NCI-H146 treated with DMSO at 0.1 percent for 48 hours (cell line): ENCODE measurements around the gene CCL8.
"Not testable (repeated sequence)": the region's sequence is repeated elsewhere in the genome, so short reads cannot be mapped to it uniquely, and the experiment has no call there.

Experiments used
- DNase-seq: peaks from one replicate; lab custom pipeline; 2025; ENCODE audit not compliant: unreplicated experiment; lab: John Stamatoyannopoulos, UW

The CCL8 gene

DNA sequence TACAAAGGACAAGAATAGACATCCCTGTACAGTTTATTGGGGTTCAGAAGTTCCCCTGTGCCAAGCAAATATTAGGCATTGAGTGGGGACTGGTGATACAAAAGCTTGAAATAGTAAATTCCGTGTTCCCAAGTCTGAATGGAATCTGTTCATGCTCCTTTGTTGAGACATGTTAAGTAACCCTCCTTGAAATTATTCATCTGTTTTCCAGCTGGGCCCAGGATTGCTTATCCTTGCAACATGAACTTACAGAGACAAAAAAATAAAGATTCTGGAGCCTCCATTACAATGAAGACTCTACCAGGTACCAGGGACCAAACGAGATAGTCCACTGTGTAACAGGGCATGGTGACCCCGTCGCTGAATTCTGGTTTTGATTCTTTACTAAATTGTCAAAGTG is 6.1 kb upstream of the CCL8 start:
- no peak for DNase-seq

DNA sequence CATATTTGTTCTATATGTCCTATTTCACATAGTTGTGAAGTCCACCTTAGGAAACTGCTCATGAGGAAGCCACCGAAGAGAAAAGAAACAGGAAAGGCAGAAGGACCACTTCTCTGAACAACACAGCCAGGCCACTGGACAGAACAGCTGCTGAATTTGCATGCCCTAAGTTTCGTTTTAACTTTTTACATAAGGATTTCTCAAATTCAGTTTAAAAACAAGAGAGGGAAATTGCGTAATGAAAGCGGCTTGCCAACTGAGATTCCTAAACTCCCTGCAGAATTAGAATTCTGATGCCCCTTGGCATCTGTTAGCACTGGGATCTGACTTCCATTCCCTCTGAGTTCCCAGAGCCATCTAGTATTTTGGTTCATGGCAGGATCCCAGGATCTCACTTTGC is 5.0 kb upstream of the CCL8 start:
- no peak for DNase-seq

DNA sequence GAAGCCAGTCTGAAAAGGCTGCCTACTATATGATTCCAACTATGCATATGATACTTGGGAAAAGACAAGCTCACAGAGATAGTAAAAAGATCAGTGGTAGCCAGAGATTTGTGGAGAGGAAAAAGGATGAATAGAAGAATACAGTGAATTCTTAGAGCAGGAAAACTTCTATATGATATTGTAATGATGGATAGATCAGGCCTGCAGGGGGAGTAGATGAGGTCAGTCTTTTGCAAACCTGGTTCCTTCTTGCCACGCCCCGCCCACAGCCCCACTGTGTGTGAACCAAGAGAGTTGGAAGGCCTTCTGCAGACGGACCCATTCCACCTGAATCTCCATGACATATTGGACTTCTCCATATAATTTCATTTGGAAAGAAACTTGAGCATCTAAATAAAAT is 761 bp upstream of the CCL8 start:
- no peak for DNase-seq

DNA sequence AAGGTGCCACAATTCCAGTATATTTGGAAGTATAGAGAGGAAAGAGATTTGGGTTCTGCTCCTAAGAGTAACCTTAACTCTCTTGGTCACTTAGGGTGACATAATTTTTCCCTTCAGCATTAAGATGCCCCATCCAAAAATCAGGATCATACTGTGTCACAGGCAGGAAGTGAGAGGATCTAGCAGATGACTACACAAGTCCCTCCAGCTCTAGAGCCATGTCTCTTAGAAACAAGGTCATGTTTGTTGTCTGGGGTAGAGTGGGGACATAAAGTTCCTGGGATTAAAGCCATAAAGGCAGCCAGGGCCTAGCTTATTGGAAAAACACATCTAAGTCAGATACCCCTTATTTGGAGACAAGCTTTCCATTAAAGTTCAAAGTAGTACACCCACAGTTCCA is 2.7 kb downstream of the CCL8 start:
- DNase-seq, result no peak

DNA sequence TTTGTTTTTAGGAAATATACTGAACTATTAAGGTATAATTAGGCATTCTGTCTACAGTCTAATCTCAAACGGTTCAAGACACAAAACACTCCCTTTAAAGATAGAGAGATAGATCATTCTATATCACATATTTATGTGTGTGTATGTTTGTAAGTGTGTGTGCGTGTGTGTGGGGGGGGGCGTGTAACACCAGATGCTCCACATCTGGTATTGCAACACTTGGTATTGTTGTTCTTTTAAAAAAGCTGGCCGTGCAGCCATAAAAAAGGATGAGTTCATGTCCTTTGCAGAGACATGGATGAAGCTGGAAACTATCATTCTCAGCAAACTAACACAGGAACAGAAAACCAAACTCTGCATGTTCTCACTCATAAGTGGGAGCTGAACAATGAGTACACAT is 8.3 kb downstream of the CCL8 start:
- DNase-seq, result not testable (repeated sequence)

DNA sequence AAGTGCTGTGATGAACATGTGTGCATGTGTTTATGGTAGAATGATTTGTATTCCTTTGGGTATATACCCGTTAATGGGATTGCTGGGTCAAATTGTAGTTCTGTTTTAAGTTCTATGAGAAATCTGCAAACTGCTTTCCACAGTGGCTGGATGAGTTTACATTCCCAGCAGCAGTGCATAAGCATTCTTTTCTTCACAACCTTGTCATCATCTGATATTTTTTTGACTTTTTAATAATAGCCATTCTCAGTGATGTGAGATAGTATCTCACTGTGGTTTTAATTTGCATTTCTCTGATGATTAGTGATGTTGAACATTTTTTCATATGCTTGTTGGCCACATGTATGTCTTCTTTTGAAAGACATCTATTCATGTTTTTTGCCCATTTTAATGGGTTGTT is 18.5 kb downstream of the CCL8 start:
- no peak for DNase-seq

DNA sequence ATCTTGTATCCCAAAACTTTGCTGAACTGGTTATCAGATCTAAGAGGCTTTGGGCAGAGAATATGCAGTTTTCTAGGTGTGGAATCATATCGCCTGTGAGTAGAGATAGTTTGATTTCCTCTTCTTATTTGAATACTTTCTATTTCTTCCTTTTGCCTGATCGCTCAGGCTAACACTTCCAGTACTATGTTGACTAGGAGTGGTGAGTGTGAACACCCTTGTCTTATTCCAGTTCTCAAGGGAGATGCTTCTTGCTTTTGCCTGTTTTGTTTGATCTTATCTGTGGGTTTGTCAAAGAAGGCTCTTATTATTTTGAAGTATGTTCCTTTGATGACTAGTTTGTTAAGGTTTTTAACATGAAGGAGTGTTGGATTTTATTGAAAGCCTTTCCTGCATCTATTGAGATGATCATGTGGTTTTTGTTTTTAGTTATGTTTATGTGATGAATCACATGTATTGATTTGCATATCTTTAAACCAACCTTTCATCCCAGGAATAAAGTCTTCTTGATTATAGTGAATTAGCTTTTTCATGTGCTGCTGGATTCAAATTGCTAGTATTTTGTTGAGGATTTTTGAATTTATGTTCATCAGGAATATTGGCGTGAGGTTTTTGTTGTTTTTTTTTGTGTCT is 20.0 kb downstream of the CCL8 start:
- DNase-seq, result no peak

DNA sequence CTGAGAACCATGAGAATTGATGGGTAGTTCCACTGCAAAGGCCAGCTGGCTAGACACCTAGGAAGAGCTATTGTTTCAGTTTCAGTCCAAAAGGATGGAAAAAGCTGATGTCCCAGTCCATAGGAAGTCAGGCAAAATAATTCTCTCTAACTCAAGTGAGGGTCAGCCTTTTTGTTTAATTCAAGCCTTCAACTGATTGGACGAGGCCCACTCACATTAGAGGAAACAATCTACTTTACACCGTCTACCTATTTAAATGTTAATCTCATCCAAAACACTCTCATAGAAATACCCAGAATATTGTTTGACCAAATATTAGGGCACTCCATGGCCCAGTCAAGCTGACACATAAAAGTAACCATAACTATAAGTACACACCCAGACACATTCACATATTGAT is 22.7 kb downstream of the CCL8 start:
- DNase-seq, result no peak

DNA sequence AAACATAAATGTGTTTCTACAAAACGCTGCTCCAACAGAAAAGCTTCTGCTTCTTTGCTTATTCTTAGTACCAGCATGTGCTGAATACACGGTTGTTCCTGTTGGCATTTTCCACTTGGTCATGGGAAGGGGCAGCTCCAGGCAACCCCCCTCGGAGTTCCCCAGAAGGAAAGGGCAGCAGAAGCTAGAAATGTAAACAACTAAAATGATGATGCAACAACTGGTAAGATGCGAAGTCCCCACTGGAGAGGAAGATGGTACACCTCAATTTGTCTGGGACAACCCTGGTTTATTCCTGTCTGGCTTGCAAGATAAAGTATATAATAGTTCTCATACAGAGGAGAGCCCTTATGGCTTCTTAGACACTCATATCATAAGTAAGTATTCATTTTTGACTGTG is 27.8 kb downstream of the CCL8 start:
- DNase-seq, result no peak

DNA sequence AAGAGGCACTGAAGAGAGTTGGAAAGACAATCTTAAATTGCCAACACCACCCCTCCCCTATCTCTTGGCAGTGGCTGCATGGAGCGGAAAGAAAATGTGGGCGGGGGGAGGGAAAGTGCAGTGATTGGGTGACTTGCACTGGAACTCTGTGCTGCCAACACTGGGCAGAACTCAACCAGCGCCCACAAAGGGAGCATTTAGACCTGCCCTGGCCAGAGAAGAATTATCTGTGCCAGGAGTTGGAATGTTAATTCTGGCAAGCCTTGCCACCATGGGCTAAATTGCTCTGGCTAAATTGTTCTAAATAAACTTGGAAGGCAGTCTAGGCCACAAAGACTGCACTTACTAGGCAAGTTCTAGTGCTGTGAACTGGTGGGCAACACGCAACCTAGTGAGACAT is 30.5 kb downstream of the CCL8 start:
- DNase-seq, result no peak

DNA sequence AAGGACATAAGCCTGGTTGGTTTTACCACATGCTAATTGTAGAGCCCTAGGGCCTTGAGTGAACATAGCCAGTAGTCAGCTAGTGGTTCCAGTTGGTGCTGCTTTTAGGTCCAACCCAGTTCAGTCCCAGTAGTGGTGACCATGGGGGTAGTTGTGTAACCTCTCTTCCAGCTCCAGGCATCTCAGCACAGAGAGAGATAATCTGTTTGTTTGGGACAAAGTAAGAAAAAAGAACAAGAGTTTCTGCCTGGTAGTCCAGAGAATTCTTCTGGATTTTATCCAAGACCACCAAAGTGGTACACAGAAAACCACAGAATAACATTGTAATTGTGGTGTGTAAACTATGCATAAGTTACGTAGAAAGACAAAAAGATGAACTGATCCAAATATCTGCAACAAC is 31.9 kb downstream of the CCL8 start:
- DNase-seq, result no peak

DNA sequence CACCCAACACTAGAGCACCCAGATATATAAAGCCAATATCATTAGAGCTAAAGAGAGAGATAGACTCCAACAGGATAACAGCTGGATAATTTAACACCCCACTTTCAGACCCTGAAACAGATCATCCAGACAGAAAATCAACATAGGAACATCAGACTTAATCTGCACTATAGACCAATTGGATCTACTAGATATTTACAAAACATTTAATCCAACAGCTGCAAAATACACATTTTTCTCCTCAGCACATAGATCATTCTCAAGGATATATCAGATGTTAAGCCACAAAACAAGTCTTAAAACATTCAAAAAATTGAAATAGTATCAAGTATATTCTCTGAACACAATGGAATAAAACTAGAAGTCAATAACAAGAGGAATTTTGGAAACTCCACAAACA is 33.0 kb downstream of the CCL8 start:
- no peak for DNase-seq

DNA sequence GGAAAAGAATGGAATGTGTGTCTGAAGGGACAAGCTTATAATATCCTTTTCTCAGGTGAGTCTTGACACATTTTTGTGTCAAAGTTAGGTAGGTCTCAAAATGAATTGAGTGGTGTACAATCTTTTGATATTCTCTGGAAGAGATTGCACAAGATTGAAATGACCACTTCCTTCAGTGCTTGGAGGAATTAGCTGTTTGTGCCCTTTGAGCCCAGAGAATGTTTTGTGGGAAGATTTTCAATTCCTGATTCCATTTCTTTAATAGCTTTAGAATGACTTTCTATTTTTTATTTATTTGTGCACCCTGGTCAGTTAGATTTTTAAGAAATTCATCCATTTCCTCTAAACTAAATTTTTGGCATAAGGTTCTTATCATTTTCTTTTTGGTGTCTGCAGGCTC is 35.4 kb downstream of the CCL8 start:
- DNase-seq, result no peak

DNA sequence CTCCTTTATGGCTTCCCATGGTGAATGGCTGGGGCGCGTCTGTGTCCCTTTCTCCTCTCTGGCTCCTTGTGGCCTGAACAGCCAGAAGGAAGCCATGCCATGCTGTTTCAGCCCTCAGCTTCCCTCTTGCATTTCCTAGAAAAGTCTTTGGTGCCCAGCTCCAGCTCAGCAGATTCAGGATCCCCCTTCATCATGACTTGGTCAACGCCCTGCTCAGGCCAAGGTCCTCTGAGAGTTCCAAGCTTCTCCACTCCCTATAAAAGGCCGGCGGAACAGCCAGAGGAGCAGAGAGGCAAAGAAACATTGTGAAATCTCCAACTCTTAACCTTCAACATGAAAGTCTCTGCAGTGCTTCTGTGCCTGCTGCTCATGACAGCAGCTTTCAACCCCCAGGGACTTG is 37.0 kb downstream of the CCL8 start, which contains the start of gene CCL13:
Gene CCL13, plus strand, starts transcription at position 287 of the 400 bp plus-strand sequence. Its CDS starts 47 bp downstream, at position 334.
- DNase-seq, result no peak

DNA sequence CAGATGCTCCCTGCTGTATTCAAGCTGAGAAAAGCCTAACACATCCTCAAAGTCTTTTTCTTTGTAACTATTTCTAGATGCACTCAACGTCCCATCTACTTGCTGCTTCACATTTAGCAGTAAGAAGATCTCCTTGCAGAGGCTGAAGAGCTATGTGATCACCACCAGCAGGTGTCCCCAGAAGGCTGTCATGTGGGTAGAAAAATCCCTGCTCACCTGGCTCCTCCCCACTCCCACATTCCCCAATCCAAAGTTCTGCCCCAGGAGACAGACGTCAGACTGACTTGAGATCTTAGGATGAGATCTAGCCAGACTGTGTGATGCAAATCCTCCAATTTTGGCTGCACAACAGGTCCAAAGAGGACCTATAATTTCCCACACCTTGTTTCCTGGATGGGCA is 38.2 kb downstream of the CCL8 start:
- no peak for DNase-seq

DNA sequence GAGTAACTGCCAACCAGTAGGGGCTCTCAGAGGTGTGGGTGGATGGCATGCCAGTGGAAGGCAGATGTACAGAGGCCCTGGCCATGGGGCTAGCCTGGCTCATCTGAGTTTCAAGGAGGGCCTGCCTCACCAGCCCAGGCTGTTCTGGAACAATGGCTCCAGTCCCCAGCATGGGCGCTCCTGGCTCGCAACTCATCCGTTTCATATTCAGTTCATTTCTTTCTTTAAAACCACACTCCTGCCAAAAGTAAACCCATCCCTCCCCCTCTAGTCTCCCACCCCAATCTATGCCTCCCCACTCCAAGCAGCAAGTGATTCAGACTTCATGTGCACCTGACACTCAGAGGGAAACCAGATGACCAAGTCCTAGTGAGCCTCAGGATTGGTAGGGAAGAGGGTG is 39.4 kb downstream of the CCL8 start:
- DNase-seq, result no peak

DNA sequence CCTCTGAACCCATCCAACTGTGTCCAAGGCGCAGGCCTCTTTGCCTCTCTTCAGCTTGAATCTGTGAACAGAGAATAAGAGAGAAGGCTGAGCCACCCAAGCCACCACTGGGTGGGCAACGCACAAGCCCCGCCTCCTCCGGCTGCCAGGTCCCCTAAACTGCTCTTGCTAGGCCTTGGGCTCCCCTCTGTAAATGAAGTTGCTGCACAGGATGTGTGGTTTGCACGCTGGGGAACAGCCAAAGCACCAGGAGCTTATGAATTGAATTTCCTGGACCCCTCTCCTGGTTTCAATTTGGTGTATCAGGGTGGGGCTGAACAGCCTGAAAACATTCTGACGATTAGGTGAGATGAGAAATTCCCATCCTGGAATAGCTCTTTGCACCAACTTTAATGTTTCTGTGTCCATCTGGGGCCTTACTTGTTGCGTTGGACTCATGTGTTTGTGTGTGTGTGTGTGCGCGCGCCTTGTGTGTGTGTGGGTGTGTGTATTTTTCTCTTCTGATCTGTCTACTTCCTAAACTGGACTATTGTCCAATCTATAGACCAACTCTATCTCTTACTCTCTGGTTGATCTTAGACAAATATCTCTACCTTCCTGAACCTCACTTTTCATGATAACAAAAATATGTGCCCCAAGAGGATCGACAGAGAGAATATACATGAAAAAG is 41.5 kb downstream of the CCL8 start:
- no peak for DNase-seq

DNA sequence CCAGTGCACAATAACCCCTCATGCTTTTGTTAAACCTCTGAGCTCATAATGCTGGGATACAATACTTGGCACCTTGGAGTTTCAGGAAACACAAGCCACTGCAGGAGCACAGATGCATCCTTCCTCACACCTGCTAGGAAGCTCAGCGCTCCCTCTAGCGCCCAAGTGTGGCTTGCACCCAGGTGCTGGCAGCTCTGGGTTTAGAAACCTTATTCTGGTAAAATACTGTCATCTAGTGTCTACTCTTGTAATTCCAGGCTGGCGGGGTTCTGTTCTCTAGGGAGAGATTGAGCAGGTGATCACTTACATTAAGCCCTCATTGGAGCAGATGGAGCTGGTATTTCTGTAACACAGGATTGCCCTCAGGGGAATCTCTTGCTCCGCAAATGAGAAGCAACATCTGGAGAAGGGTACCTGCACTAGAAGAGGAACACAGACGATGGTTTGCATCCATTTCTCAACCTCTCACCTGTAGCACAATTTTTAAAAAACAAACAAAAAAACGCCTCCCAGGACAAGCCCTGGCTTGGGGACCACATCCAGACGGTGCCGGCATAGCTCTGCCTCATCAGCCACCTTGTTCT is 42.3 kb downstream of the CCL8 start:
- DNase-seq, result peak; percentile 56

DNA sequence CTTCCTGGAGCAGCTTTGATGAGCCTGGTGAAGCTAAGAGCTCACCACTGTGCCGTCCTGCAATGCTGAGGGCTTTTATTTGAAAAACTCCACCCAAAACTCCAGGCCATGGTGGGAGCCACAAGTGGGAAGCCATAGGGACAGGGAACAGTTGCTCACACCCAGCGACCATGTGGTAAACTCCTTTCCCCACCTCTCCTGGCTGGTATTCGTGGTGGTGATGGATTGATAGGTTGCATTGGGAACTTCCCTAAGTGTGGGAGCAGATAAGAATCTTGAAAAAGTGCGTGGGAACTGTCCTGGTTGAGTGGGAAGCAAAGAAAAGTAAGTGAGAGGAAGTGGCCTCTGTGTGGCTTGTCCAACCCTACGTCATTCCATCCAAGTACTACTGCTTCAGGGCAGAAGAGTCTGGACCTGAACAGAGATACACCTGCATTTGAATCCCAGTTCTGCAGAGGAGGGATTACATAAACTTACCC is 44.0 kb downstream of the CCL8 start, which contains the start of gene CCL1:
Gene CCL1, minus strand, starts transcription at position 51 of the 479 bp plus-strand sequence. CDS start 72 bp downstream, outside the sequence.
- no peak for DNase-seq

DNA sequence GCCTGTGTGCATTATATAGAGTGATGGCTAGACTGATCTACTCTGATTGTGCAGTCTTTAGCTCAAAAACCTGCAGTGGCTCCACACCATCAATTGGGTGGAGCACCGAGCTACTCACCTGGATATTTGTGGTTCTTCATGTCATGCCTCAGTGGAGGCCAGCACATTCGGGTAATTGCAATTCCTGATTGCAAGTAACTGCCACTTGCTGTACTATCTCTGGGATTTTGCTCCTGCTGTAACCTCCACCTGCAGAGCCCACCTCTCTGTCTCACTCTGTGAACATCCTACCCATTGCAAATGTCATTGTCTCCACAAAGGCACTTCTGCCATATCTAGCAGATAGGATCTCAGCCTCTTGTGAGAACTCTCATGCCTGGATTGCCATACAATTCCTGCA is 45.5 kb downstream of the CCL8 start:
- DNase-seq, result no peak

DNA sequence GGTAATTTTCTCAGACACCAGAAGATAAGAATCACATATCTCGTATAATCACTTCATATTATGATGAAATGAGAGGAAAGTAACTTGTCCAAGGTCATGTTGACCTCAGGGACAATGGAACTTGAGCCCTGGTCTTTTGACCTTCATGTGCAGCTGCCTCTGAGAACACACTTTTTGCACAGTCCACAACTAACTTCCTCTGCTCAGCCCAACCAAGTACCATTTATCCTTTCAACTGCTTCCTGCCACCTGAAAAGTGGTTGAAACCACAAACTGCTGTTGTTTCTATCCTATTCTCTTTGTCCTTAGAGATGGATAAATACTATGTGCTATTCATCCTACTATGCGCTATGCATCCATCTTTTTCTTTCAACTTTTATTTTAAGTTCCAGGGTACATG is 46.1 kb downstream of the CCL8 start:
- no peak for DNase-seq

DNA sequence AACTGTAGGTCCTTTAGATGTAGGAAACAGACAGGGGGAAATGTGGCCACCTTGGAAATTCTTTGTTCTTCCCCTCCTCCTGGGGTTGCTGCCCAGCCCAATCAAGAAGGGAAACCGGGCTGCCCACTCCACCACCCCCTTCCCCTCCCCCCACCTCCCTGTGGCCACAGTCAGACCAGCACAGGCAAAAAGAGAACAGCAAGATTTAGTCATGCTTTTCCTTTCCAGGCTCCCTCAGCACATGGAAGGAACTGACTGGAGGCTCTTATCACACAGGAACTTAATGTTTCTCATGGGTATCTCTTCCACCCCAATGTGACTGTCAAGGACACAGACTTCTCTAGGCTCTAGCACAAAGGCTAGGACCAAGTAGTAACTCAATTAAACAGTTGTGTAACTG is 46.8 kb downstream of the CCL8 start:
- no peak for DNase-seq
